Hepatocyte (in vitro differentiated cells): ENCODE measurements around the gene WNT4. TPM values are rescaled to one million over a fixed set of nuclear protein-coding genes. Genes with fewer than 3 reads are reported as not detected.

Source experiments
- DNase-seq: peaks from one replicate; pipeline ENCODE4 v3.0.0-alpha.2; 2016; ENCODE audit warnings: low spot score
- H2AFZ ChIP-seq: fragments of 200-600 bp; sonication (generic); 2 replicates; pipeline ENCODE4 v1.6.0; 2016; ENCODE audit warnings: antibody characterized with exemption, mild to moderate bottlenecking
- H3K27ac ChIP-seq: fragments of 200-600 bp; sonication (generic); 2 replicates; pipeline ENCODE4 v1.5.1; 2016; ENCODE audit warnings: mild to moderate bottlenecking
- H3K27me3 ChIP-seq: fragments of 200-600 bp; sonication (generic); 2 replicates; pipeline ENCODE4 v1.6.1; 2016
- H3K36me3 ChIP-seq: fragments of 200-600 bp; sonication (generic); replicated peaks from 2 replicates; pipeline ENCODE4 v1.5.1; 2016; ENCODE audit warnings: low read depth; ENCODE audit not compliant: insufficient read depth
- H3K4me1 ChIP-seq: fragments of 200-600 bp; sonication (generic); 2 replicates; pipeline ENCODE4 v1.5.1; 2016; ENCODE audit warnings: mild to moderate bottlenecking, moderate library complexity; ENCODE audit not compliant: insufficient read depth
- H3K4me2 ChIP-seq: fragments of 200-600 bp; sonication (generic); 2 replicates; pipeline ENCODE4 v1.6.0; 2016
- H3K4me3 ChIP-seq: fragments of 200-600 bp; sonication (generic); 2 replicates; pipeline ENCODE4 v1.5.1; 2016; ENCODE audit warnings: mild to moderate bottlenecking
- H3K79me2 ChIP-seq: fragments of 200-600 bp; sonication (generic); 2 replicates; pipeline ENCODE4 v1.6.0; 2017; ENCODE audit warnings: mild to moderate bottlenecking
- H3K9me2 ChIP-seq: fragments of 200-600 bp; sonication (generic); replicated peaks from 2 replicates; pipeline ENCODE4 v1.6.0; 2017; ENCODE audit warnings: mild to moderate bottlenecking; ENCODE audit not compliant: insufficient read depth
- H3K9me3 ChIP-seq: fragments of 200-600 bp; sonication (generic); 2 replicates; pipeline ENCODE4 v1.5.1; 2016; ENCODE audit warnings: low read depth, mild to moderate bottlenecking
- H4K20me1 ChIP-seq: fragments of 200-600 bp; sonication (generic); 2 replicates; pipeline ENCODE4 v1.6.0; 2016; ENCODE audit warnings: mild to moderate bottlenecking; ENCODE audit not compliant: insufficient read depth, poor library complexity, severe bottlenecking
- CTCF ChIP-seq: fragments of 200-600 bp; sonication (generic); IDR thresholded peaks from 2 replicates; pipeline ENCODE4 v1.5.1; 2016; ENCODE audit warnings: antibody characterized with exemption, mild to moderate bottlenecking; ENCODE audit not compliant: poor library complexity
- EZH2 ChIP-seq: fragments of 200-600 bp; sonication (generic); IDR thresholded peaks from 2 replicates; pipeline ENCODE4 v1.6.1; 2016; ENCODE audit warnings: antibody characterized with exemption, mild to moderate bottlenecking, borderline replicate concordance
- EZH2phosphoT487 ChIP-seq: fragments of 200-600 bp; sonication (generic); IDR thresholded peaks from one replicate; pipeline ENCODE4 v1.6.1; 2018; ENCODE audit warnings: antibody characterized with exemption, mild to moderate bottlenecking, low read depth, moderate library complexity; ENCODE audit not compliant: unreplicated experiment, severe bottlenecking
- WGBS: methylation state at CpG from one replicate; pipeline ENCODE4 v1.1.6; 2016; ENCODE audit warnings: low lambda C conversion rate; ENCODE audit errors: missing lambda C conversion rate; 5-methylcytosine and 5-hydroxymethylcytosine counted together
- polyA plus RNA-seq: library from polyadenylated mRNA; unstranded; fragments of >200 nt; fragmentation: Nextera tagmentation; extraction: Ambion mirVana; gene quantifications from 2 replicates; pipeline ENCODE4 v1.2.1, GENCODE V29; 2016
- total RNA-seq: library from RNA; depleted of rRNA; stranded (reverse); fragments of >200 nt; gene quantifications from 2 replicates; pipeline ENCODE4 v1.2.3, GENCODE V29; 2014

The WNT4 gene
- total and polyA plus RNA-seq, 2 experiments from 2014 or later, result 1.7 to 5.1 TPM

DNA sequence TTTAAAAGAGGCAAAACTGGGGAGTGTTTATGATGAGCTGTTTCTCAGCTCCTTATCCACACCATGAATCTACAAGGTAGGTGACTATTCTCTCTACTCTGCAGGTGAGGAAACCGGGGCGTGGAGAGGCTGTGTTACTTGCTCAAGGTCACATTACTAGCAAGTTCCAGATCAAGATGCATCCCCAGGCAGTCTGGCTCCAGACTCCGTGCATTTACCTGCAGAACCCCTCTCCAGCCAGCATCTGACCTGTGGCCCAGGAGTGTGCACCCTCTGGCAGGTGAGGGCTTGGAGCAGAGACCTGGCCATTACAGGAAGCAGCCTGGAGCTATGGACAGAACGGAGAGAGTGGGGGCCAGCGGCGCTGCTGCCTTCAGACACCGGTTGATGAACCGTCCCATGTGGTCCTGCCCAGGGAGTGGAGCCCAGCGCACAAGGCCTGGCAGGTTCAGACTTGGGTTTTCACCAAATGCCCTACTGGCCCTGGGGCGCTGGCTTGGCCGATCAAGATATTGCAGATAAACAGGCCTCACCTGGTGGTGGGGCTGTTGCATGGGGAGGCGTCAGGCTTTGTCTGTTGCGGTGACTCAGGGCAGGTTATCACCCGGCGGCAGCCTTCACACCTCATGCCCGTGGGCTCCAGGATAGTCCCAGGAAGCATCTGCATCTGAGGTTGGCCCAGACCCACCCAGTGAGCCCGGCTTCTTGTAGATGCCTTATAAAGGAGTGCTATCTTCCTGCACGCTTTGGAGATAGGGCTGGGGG, 29.2 kb upstream of the WNT4 start:
- Histone ChIP-seq H3K9me2 (no peaks in the 10 kb centered on the region), H3K27me3 (no peaks in the 10 kb centered on the region), H3K4me3 (no peak overlapping the region), H3K36me3 (no peaks in the 10 kb centered on the region), H3K27ac (no peak overlapping the region), H2AFZ (no peak overlapping the region), H3K4me2 (no peak overlapping the region), H4K20me1 (no peaks in the 10 kb centered on the region), H3K79me2 (no peaks in the 10 kb centered on the region), H3K4me1 (no peaks in the 10 kb centered on the region), H3K9me3 (no peaks in the 10 kb centered on the region)
- DNase-seq, result no peak
- WGBS, result 74% methylated on average over 18 of the region's 18 CpGs
- TF ChIP-seq CTCF (no peak), EZH2phosphoT487 (no peak), EZH2 (no peak)

DNA sequence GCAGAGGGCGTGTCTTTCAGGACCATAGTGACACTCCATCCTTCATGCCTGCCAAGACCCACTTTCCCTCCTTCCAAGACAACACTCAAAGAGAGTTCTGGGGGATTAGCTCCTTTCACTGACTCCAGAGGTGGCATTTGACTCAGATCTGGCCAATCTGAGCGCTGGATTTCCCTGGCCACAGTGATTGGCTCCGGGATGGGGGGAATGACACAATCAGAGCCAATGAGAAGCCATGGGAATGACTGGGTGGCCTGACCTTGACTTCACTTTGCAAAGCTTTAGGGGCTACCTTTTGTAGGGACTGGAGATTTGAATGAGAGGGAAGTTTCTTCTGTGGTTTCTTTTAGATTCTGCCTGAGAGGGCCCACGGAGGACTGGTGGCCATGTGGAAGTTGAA, 26.9 kb upstream of the WNT4 start:
- Histone ChIP-seq H3K9me2 (no peaks in the 10 kb centered on the region), H3K36me3 (no peaks in the 10 kb centered on the region), H3K27me3 (no peaks in the 10 kb centered on the region), H2AFZ (no peak overlapping the region), H3K4me2 (no peak overlapping the region), H3K27ac (no peak overlapping the region), H4K20me1 (no peaks in the 10 kb centered on the region), H3K4me3 (no peak overlapping the region), H3K79me2 (no peaks in the 10 kb centered on the region), H3K9me3 (no peaks in the 10 kb centered on the region), H3K4me1 (no peaks in the 10 kb centered on the region)
- TF ChIP-seq EZH2 (no peak), EZH2phosphoT487 (no peak), CTCF (no peak)
- DNase-seq, result no peak
- WGBS, result 86% methylated on average over 4 of the region's 4 CpGs

GRCh38 chr1:22168412-22168973, 25.6 kb upstream of the WNT4 start:
- H3K27me3 ChIP-seq, result no peaks in the 10 kb centered on the region
- H2AFZ ChIP-seq, result no peak overlapping the region
- H3K9me3 ChIP-seq, result no peaks in the 10 kb centered on the region
- H3K4me2 ChIP-seq, result no peak overlapping the region
- H3K9me2 ChIP-seq, result no peaks in the 10 kb centered on the region
- no peak overlapping the region for H3K4me3 ChIP-seq
- H3K27ac ChIP-seq, result no peak overlapping the region
- no peaks in the 10 kb centered on the region for H4K20me1 ChIP-seq
- WGBS, result 57% methylated on average over 4 of the region's 4 CpGs
- H3K36me3 ChIP-seq, result no peaks in the 10 kb centered on the region
- H3K79me2 ChIP-seq, result no peaks in the 10 kb centered on the region
- DNase-seq, result no peak
- H3K4me1 ChIP-seq, result no peaks in the 10 kb centered on the region
- TF ChIP-seq CTCF (no peak), EZH2 (no peak), EZH2phosphoT487 (no peak)
